T-helper 17 cell (primary cell): ENCODE data around the gene RPS19. TPM values are rescaled to one million over a fixed set of nuclear protein-coding genes. Genes with fewer than 3 reads are reported as not detected.

Source experiments
- ATAC-seq: fragments of 150-1000 bp; cut with Tn5 transposase; 2 replicates; pipeline ENCODE4 v1.10.0; 2021; ENCODE audit warnings: mild to moderate bottlenecking, moderate library complexity
- DNase-seq, 3 donors: peaks; one replicate each; pipeline versions ENCODE4 v3.0.0 to v3.0.0-alpha.2; 2020 to 2021
- H3K9me3 ChIP-seq: one replicate; pipeline ENCODE4 v1.7.0; 2013; ENCODE audit warnings: low read length, mild to moderate bottlenecking; ENCODE audit not compliant: control insufficient read depth, poor library complexity, severe bottlenecking
- H3K27ac Mint-ChIP-seq: one replicate; pipeline ENCODE4 v1.8.0; 2022; ENCODE audit warnings: mild to moderate bottlenecking, moderate library complexity, mixed read lengths
- H3K27me3 Mint-ChIP-seq: one replicate; pipeline ENCODE4 v1.8.0; 2022; ENCODE audit warnings: mixed read lengths
- H3K36me3 Mint-ChIP-seq: one replicate; pipeline ENCODE4 v1.8.0; 2022; ENCODE audit warnings: low read depth, mixed read lengths
- H3K4me1 Mint-ChIP-seq: one replicate; pipeline ENCODE4 v1.8.0; 2022; ENCODE audit warnings: mild to moderate bottlenecking, mixed read lengths
- H3K4me3 Mint-ChIP-seq: one replicate; pipeline ENCODE4 v1.8.0; 2022; ENCODE audit warnings: mild to moderate bottlenecking, moderate library complexity, mixed read lengths
- total RNA-seq, 4 donors: library from RNA in 2 of 4; stranded (reverse) in 2 of 4; gene quantifications; one replicate each; pipeline ENCODE4 v1.2.3 and lab custom pipeline; 2022 to 2026

RPS19 gene
- total RNA-seq, 2 donors from 2014 or later: 3,299 to 3,349 TPM

GRCh38 chr19:41876847-41877832 lies 17.1 kb downstream of the RPS19 start, which contains the start of gene CD79A:
Gene CD79A (plus strand): TSS chr19:41877279. CDS start chr19:41877305, 26 bp downstream.
- DNase-seq: no peak
- Mint-ChIP-seq H3K4me3 (peak within 1 kb of the TSS; percentile 75), H3K4me1 (peaks cover 48% of the 10 kb centered on the region), H3K36me3 (no peaks in the 10 kb centered on the region), H3K27ac (peak within 1 kb of the TSS; percentile 97), H3K27me3 (no peaks in the 10 kb centered on the region)
- no peaks in the 10 kb centered on the region for H3K9me3 ChIP-seq
- ATAC-seq: peak; percentile 10

- ATAC-seq (no peak), DNase-seq (no peak)
- peak overlapping the region; percentile 97 for H3K27ac Mint-ChIP-seq
- H3K4me3 Mint-ChIP-seq: peak overlapping the region; percentile 67
- no peaks in the 10 kb centered on the region for H3K27me3 Mint-ChIP-seq
- H3K36me3 Mint-ChIP-seq: peaks cover 5% of the 10 kb centered on the region
- H3K4me1 Mint-ChIP-seq: peaks cover 47% of the 10 kb centered on the region
- H3K9me3 ChIP-seq: no peaks in the 10 kb centered on the region
Observed at GRCh38 chr19:41877916-41878905, 18.2 kb downstream of the RPS19 start.

- ATAC-seq: no peak
- Mint-ChIP-seq H3K27ac (peak overlapping the region; percentile 97), H3K4me1 (peaks cover 48% of the 10 kb centered on the region), H3K36me3 (peaks cover 7% of the 10 kb centered on the region), H3K4me3 (peak overlapping the region; percentile 62), H3K27me3 (no peaks in the 10 kb centered on the region)
- no peaks in the 10 kb centered on the region for H3K9me3 ChIP-seq
- no peak for DNase-seq
Observed at GRCh38 chr19:41879080-41879479, 19.0 kb downstream of the RPS19 start.

- Mint-ChIP-seq H3K27me3 (no peaks in the 10 kb centered on the region), H3K4me3 (peak overlapping the region; percentile 62), H3K36me3 (peaks cover 7% of the 10 kb centered on the region), H3K27ac (peak overlapping the region; percentile 97), H3K4me1 (peaks cover 52% of the 10 kb centered on the region)
- no peak for ATAC-seq
- DNase-seq: no peak
- H3K9me3 ChIP-seq: no peaks in the 10 kb centered on the region
Observed at GRCh38 chr19:41879670-41880328, 19.7 kb downstream of the RPS19 start.

GRCh38 chr19:41880329-41880708 lies 20.3 kb downstream of the RPS19 start:
- H3K9me3 ChIP-seq: no peaks in the 10 kb centered on the region
- Mint-ChIP-seq H3K27ac (peak overlapping the region; percentile 97), H3K27me3 (no peaks in the 10 kb centered on the region), H3K4me1 (peaks cover 56% of the 10 kb centered on the region), H3K4me3 (peak overlapping the region; percentile 41), H3K36me3 (peaks cover 9% of the 10 kb centered on the region)
- no peak for DNase-seq
- ATAC-seq: no peak

GRCh38 chr19:41882568-41883462 lies 22.8 kb downstream of the RPS19 start, which contains the start of gene ARHGEF1:
Gene ARHGEF1 (plus strand): TSS chr19:41883184. CDS start chr19:41888083, 4,899 bp downstream.
- H3K9me3 ChIP-seq: no peaks in the 10 kb centered on the region
- DNase-seq (peak; percentile 43 to 60 (median 55)), ATAC-seq (peak; percentile 15)
- no peaks in the 10 kb centered on the region for H3K27me3 Mint-ChIP-seq
- peak within 1 kb of the TSS; percentile 99 for H3K27ac Mint-ChIP-seq
- peaks cover 54% of the 10 kb centered on the region for H3K4me1 Mint-ChIP-seq
- peaks cover 14% of the 10 kb centered on the region for H3K36me3 Mint-ChIP-seq
- peak within 1 kb of the TSS; percentile 99 for H3K4me3 Mint-ChIP-seq

- H3K27me3 Mint-ChIP-seq: no peaks in the 10 kb centered on the region
- H3K27ac Mint-ChIP-seq: peak overlapping the region; percentile 99
- H3K4me3 Mint-ChIP-seq: peak overlapping the region; percentile 99
- ATAC-seq (no peak), DNase-seq (no peak)
- H3K36me3 Mint-ChIP-seq: peaks cover 17% of the 10 kb centered on the region
- peaks cover 61% of the 10 kb centered on the region for H3K4me1 Mint-ChIP-seq
- H3K9me3 ChIP-seq: no peaks in the 10 kb centered on the region
Observed at GRCh38 chr19:41883463-41883820, 23.4 kb downstream of the RPS19 start.

GRCh38 chr19:41883821-41884733 lies 24.0 kb downstream of the RPS19 start:
- H3K9me3 ChIP-seq: no peaks in the 10 kb centered on the region
- peaks cover 18% of the 10 kb centered on the region for H3K36me3 Mint-ChIP-seq
- peak overlapping the region; percentile 99 for H3K4me3 Mint-ChIP-seq
- H3K27ac Mint-ChIP-seq: peak overlapping the region; percentile 99
- DNase-seq (peak; percentile 64 to 72 (median 67)), ATAC-seq (peak; percentile 73)
- H3K4me1 Mint-ChIP-seq: peaks cover 65% of the 10 kb centered on the region
- no peaks in the 10 kb centered on the region for H3K27me3 Mint-ChIP-seq

GRCh38 chr19:41886761-41887710 lies 27.0 kb downstream of the RPS19 start:
- Mint-ChIP-seq H3K27ac (peak overlapping the region; percentile 99), H3K4me1 (peaks cover 61% of the 10 kb centered on the region), H3K4me3 (peak overlapping the region; percentile 99), H3K36me3 (peaks cover 19% of the 10 kb centered on the region), H3K27me3 (no peaks in the 10 kb centered on the region)
- no peaks in the 10 kb centered on the region for H3K9me3 ChIP-seq
- ATAC-seq: peak; percentile 49
- DNase-seq: peak; percentile 27 to 55 (median 41)

- ATAC-seq (peak; percentile 70), DNase-seq (peak; percentile 52 to 70 (median 64))
- peaks cover 15% of the 10 kb centered on the region for H3K36me3 Mint-ChIP-seq
- peaks cover 55% of the 10 kb centered on the region for H3K4me1 Mint-ChIP-seq
- peak overlapping the region; percentile 99 for H3K4me3 Mint-ChIP-seq
- no peaks in the 10 kb centered on the region for H3K27me3 Mint-ChIP-seq
- no peaks in the 10 kb centered on the region for H3K9me3 ChIP-seq
- H3K27ac Mint-ChIP-seq: peak overlapping the region; percentile 99
Observed at GRCh38 chr19:41887711-41888382, 27.8 kb downstream of the RPS19 start.
